ENCODE results near the gene SORCS2. TPM values are rescaled to one million over a fixed set of nuclear protein-coding genes. Genes with fewer than 3 reads are reported as not detected.
A peak's percentile ranks its signal among the peaks of the same experiment; 100 is the strongest.

Gene SORCS2
- total RNA-seq, 1 donor from 2014 or later, result 7.2 TPM

GRCh38 chr4:7172946-7173345 lies 19.4 kb upstream of the SORCS2 start:
- Histone ChIP-seq H3K4me3 (no peak overlapping the region), H3K27ac (no peak overlapping the region), H3K4me1 (no peaks in the 10 kb centered on the region), H3K9me3 (no peaks in the 10 kb centered on the region), H3K27me3 (no peaks in the 10 kb centered on the region), H3K36me3 (no peaks in the 10 kb centered on the region)
- DNase-seq, result peak; percentile 40
- intact Hi-C loops (cut with DNase I), result no loop called here
- TF ChIP-seq CTCF (IDR thresholded peaks at IDR 0.05), result no peak
- ATAC-seq, result no peak

- DNase-seq, result peak; percentile 12
- Histone ChIP-seq H3K27ac (no peak overlapping the region), H3K9me3 (no peaks in the 10 kb centered on the region), H3K4me3 (no peak overlapping the region), H3K36me3 (no peaks in the 10 kb centered on the region), H3K4me1 (no peaks in the 10 kb centered on the region), H3K27me3 (no peaks in the 10 kb centered on the region)
- intact Hi-C loops (cut with DNase I), result no loop called here
- no peak for TF ChIP-seq CTCF (IDR thresholded peaks at IDR 0.05)
- ATAC-seq, result no peak
Observed at GRCh38 chr4:7173841-7174449, 18.4 kb upstream of the SORCS2 start.

GRCh38 chr4:7179158-7179557 lies 13.2 kb upstream of the SORCS2 start:
- no peaks in the 10 kb centered on the region for H3K36me3 ChIP-seq
- H3K9me3 ChIP-seq, result no peaks in the 10 kb centered on the region
- intact Hi-C loops (cut with DNase I), result no loop called here
- H3K4me1 ChIP-seq, result no peaks in the 10 kb centered on the region
- no peaks in the 10 kb centered on the region for H3K27me3 ChIP-seq
- no peak for TF ChIP-seq CTCF (IDR thresholded peaks at IDR 0.05)
- ATAC-seq (no peak), DNase-seq (no peak)
- H3K4me3 ChIP-seq, result no peak overlapping the region
- no peak overlapping the region for H3K27ac ChIP-seq

- no peak overlapping the region for H3K27ac ChIP-seq
- no peaks in the 10 kb centered on the region for H3K4me1 ChIP-seq
- DNase-seq, result no peak
- intact Hi-C loops (cut with DNase I), result no loop called here
- H3K4me3 ChIP-seq, result no peak overlapping the region
- no peak for TF ChIP-seq CTCF (IDR thresholded peaks at IDR 0.05)
- ATAC-seq, result no peak
- H3K9me3 ChIP-seq, result no peaks in the 10 kb centered on the region
- H3K36me3 ChIP-seq, result no peaks in the 10 kb centered on the region
- H3K27me3 ChIP-seq, result no peaks in the 10 kb centered on the region
Observed at GRCh38 chr4:7180938-7181337, 11.4 kb upstream of the SORCS2 start.

- no peak for DNase-seq
- no peak for TF ChIP-seq CTCF (IDR thresholded peaks at IDR 0.05)
- peaks cover 4% of the 10 kb centered on the region for H3K27me3 ChIP-seq
- intact Hi-C loops (cut with DNase I), result no loop called here
- H3K4me1 ChIP-seq, result no peaks in the 10 kb centered on the region
- no peaks in the 10 kb centered on the region for H3K9me3 ChIP-seq
- H3K4me3 ChIP-seq, result no peak overlapping the region
- ATAC-seq, result no peak
- H3K36me3 ChIP-seq, result no peaks in the 10 kb centered on the region
- H3K27ac ChIP-seq, result no peak overlapping the region
Observed at GRCh38 chr4:7182616-7183015, 9.7 kb upstream of the SORCS2 start.

GRCh38 chr4:7183161-7183560 lies 9.2 kb upstream of the SORCS2 start:
- intact Hi-C loops (cut with DNase I), result no loop called here

More at GRCh38 chr4:7183161-7183560, 9.2 kb upstream of the SORCS2 start:
- ATAC-seq, result no peak
- TF ChIP-seq CTCF (IDR thresholded peaks at IDR 0.05), result no peak
- no peak for DNase-seq
- H3K27me3 ChIP-seq, result peaks cover 5% of the 10 kb centered on the region
- H3K9me3 ChIP-seq, result no peaks in the 10 kb centered on the region
- no peaks in the 10 kb centered on the region for H3K36me3 ChIP-seq
- no peak overlapping the region for H3K4me3 ChIP-seq
- no peak overlapping the region for H3K27ac ChIP-seq
- H3K4me1 ChIP-seq, result no peaks in the 10 kb centered on the region
